Activated naive CD4-positive, alpha-beta T cell treated with Interleukin-2 at 50 U/mL for 16 hours (primary cell): Measurements from ENCODE around the gene KAT14.
"Not testable (repeated sequence)": the region's sequence is repeated elsewhere in the genome, so short reads cannot be mapped to it uniquely, and the experiment has no call there.

Experiments used
- DNase-seq: peaks from one replicate; pipeline ENCODE4 v3.0.0-alpha.2; 2020

The KAT14 gene

GRCh38 chr20:18165553-18165952 is 27.9 kb downstream of the KAT14 start:
- DNase-seq, result no peak

- no peak for DNase-seq
Measured at GRCh38 chr20:18166241-18166881, 28.7 kb downstream of the KAT14 start.

GRCh38 chr20:18166950-18167349 is 29.3 kb downstream of the KAT14 start:
- no peak for DNase-seq

GRCh38 chr20:18172379-18172778 is 34.7 kb downstream of the KAT14 start:
- no peak for DNase-seq

- DNase-seq, result no peak
Measured at GRCh38 chr20:18174906-18175683, 37.4 kb downstream of the KAT14 start.

- DNase-seq, result no peak
Measured at GRCh38 chr20:18176318-18176785, 38.7 kb downstream of the KAT14 start.

GRCh38 chr20:18180366-18180765 is 42.7 kb downstream of the KAT14 start:
- DNase-seq, result not testable (repeated sequence)

- DNase-seq, result no peak
Measured at GRCh38 chr20:18180815-18181214, 43.2 kb downstream of the KAT14 start.

GRCh38 chr20:18187020-18187419 is 49.4 kb downstream of the KAT14 start:
- DNase-seq, result no peak

- no peak for DNase-seq
Measured at GRCh38 chr20:18188434-18188833, 50.8 kb downstream of the KAT14 start.

GRCh38 chr20:18190338-18191233 is 52.9 kb downstream of the KAT14 start:
- no peak for DNase-seq

GRCh38 chr20:18191306-18191705 is 53.6 kb downstream of the KAT14 start:
- DNase-seq, result no peak

- not testable (repeated sequence) for DNase-seq
Measured at GRCh38 chr20:18194461-18194860, 56.8 kb downstream of the KAT14 start.

- DNase-seq, result no peak
Measured at GRCh38 chr20:18195931-18196330, 58.3 kb downstream of the KAT14 start.

- DNase-seq, result no peak
Measured at GRCh38 chr20:18197382-18198070, 59.9 kb downstream of the KAT14 start.

GRCh38 chr20:18202966-18203365 is 65.3 kb downstream of the KAT14 start:
- DNase-seq, result no peak

GRCh38 chr20:18203700-18204099 is 66.0 kb downstream of the KAT14 start:
- not testable (repeated sequence) for DNase-seq

GRCh38 chr20:18213002-18213401 is 75.3 kb downstream of the KAT14 start:
- no peak for DNase-seq

GRCh38 chr20:18215566-18215965 is 77.9 kb downstream of the KAT14 start:
- no peak for DNase-seq

GRCh38 chr20:18218280-18218679 is 80.6 kb downstream of the KAT14 start:
- DNase-seq, result no peak

GRCh38 chr20:18223409-18223808 is 85.7 kb downstream of the KAT14 start:
- DNase-seq, result no peak

GRCh38 chr20:18224968-18225568 is 87.4 kb downstream of the KAT14 start:
- DNase-seq, result no peak
